Mesendoderm (in vitro differentiated cells): ENCODE results near the gene GP1BB.

Experiments
- DNase-seq: peaks from one replicate; pipeline ENCODE4 v3.0.0; 2013
- H2AK5ac ChIP-seq: 2 replicates; pipeline ENCODE4 v1.6.1; 2013; ENCODE audit warnings: low read length, inconsistent platforms
- H2BK120ac ChIP-seq: 2 replicates; pipeline ENCODE4 v1.6.1; 2013; ENCODE audit warnings: low read depth, mild to moderate bottlenecking, low read length, moderate library complexity, mixed read lengths
- H2BK15ac ChIP-seq: replicated peaks from 2 replicates; pipeline ENCODE4 v1.6.1; 2013; ENCODE audit warnings: low read depth, mild to moderate bottlenecking, moderate library complexity
- H2BK5ac ChIP-seq: 2 replicates; pipeline ENCODE4 v1.6.1; 2013; ENCODE audit warnings: low read length, inconsistent platforms
- H3K18ac ChIP-seq: 2 replicates; pipeline ENCODE4 v1.6.1; 2013; ENCODE audit warnings: mild to moderate bottlenecking, low read length, mixed read lengths
- H3K23ac ChIP-seq: one replicate; pipeline ENCODE4 v1.6.1; 2013; ENCODE audit warnings: low read length
- H3K27ac ChIP-seq: 2 replicates; pipeline ENCODE4 v1.5.1; 2013; ENCODE audit warnings: low read depth, mild to moderate bottlenecking, inconsistent platforms, low read length, moderate library complexity
- H3K27me3 ChIP-seq: 2 replicates; pipeline ENCODE4 v1.6.1; 2013; ENCODE audit warnings: low read length, control low read depth, mild to moderate bottlenecking, inconsistent platforms; ENCODE audit not compliant: insufficient read depth, poor library complexity
- H3K36me3 ChIP-seq: 2 replicates; pipeline ENCODE4 v1.6.1; 2013; ENCODE audit warnings: low read length, inconsistent platforms; ENCODE audit not compliant: control insufficient read depth, insufficient read depth
- H3K4ac ChIP-seq: one replicate; pipeline ENCODE4 v1.6.1; 2013; ENCODE audit warnings: low read depth, mild to moderate bottlenecking, low read length, moderate library complexity
- H3K4me1 ChIP-seq: 2 replicates; pipeline ENCODE4 v1.6.1; 2013; ENCODE audit warnings: low read depth, low read length, inconsistent platforms; ENCODE audit not compliant: control insufficient read depth
- H3K4me2 ChIP-seq: 2 replicates; pipeline ENCODE4 v1.6.1; 2013; ENCODE audit warnings: low read length
- H3K4me3 ChIP-seq: 2 replicates; pipeline ENCODE4 v1.5.1; 2013; ENCODE audit warnings: mild to moderate bottlenecking, low read length
- H3K56ac ChIP-seq: one replicate; pipeline ENCODE4 v1.6.1; 2013; ENCODE audit warnings: low read length
- H3K79me1 ChIP-seq: 2 replicates; pipeline ENCODE4 v1.6.1; 2013; ENCODE audit warnings: low read length, inconsistent platforms
- H3K79me2 ChIP-seq: 2 replicates; pipeline ENCODE4 v1.6.1; 2013; ENCODE audit warnings: mild to moderate bottlenecking, low read length; ENCODE audit not compliant: control insufficient read depth, insufficient read depth
- H3K9ac ChIP-seq: 2 replicates; pipeline ENCODE4 v1.6.1; 2013; ENCODE audit warnings: low read length, inconsistent platforms
- H4K5ac ChIP-seq: one replicate; pipeline ENCODE4 v1.6.1; 2013; ENCODE audit warnings: low read length
- H4K8ac ChIP-seq: one replicate; pipeline ENCODE4 v1.6.1; 2013; ENCODE audit warnings: low read depth, mild to moderate bottlenecking, control low read depth, low read length, moderate library complexity
- WGBS: extraction: QIAGEN DNeasy Blood & Tissue Kit; methylation state at CpG from one replicate; pipeline ENCODE4 v1.1.7; 2013; ENCODE audit warnings: low lambda C conversion rate, missing lambda C conversion rate; ENCODE audit not compliant: insufficient coverage; ENCODE audit errors: extremely low coverage; 5-methylcytosine and 5-hydroxymethylcytosine counted together

Gene GP1BB

GRCh38 chr22:19681863-19682245, 41.5 kb upstream of the GP1BB start:
- Histone ChIP-seq H2BK120ac (no peak overlapping the region), H3K56ac (no peak overlapping the region), H3K23ac (no peak overlapping the region), H3K4me2 (no peak overlapping the region), H3K27me3 (no peaks in the 10 kb centered on the region), H3K4me3 (no peak overlapping the region), H2BK15ac (no peak overlapping the region), H3K9ac (no peak overlapping the region), H3K18ac (no peak overlapping the region), H3K4ac (no peak overlapping the region), H3K36me3 (no peaks in the 10 kb centered on the region), H3K79me1 (no peaks in the 10 kb centered on the region), H3K4me1 (no peaks in the 10 kb centered on the region), H2BK5ac (no peak overlapping the region), H4K8ac (no peak overlapping the region), H2AK5ac (no peak overlapping the region), H3K27ac (no peak overlapping the region), H4K5ac (no peak overlapping the region), H3K79me2 (no peaks in the 10 kb centered on the region)
- WGBS = no CpG with 5 or more reads among the region's 6 CpGs
- no peak for DNase-seq

- Histone ChIP-seq H3K4me2 (no peak overlapping the region), H2BK120ac (no peak overlapping the region), H3K79me2 (no peaks in the 10 kb centered on the region), H3K27ac (no peak overlapping the region), H3K4me3 (no peak overlapping the region), H3K4ac (no peak overlapping the region), H2AK5ac (no peak overlapping the region), H3K4me1 (peaks cover 4% of the 10 kb centered on the region), H3K79me1 (no peaks in the 10 kb centered on the region), H2BK15ac (no peak overlapping the region), H3K36me3 (no peaks in the 10 kb centered on the region), H4K8ac (no peak overlapping the region), H3K27me3 (no peaks in the 10 kb centered on the region), H2BK5ac (no peak overlapping the region), H4K5ac (no peak overlapping the region), H3K9ac (no peak overlapping the region), H3K23ac (no peak overlapping the region), H3K56ac (no peak overlapping the region), H3K18ac (no peak overlapping the region)
- no peak for DNase-seq
- no CpG with 5 or more reads among the region's 7 CpGs for WGBS
Measured at GRCh38 chr22:19686946-19687345, 36.4 kb upstream of the GP1BB start.

- no peak overlapping the region for H2BK5ac ChIP-seq
- no peak overlapping the region for H3K18ac ChIP-seq
- H4K8ac ChIP-seq = no peak overlapping the region
- H3K23ac ChIP-seq = no peak overlapping the region
- H2BK120ac ChIP-seq = no peak overlapping the region
- no CpG with 5 or more reads among the region's 22 CpGs for WGBS
- H2AK5ac ChIP-seq = no peak overlapping the region
- no peak overlapping the region for H3K56ac ChIP-seq
- DNase-seq = no peak
- H3K4me1 ChIP-seq = peaks cover 4% of the 10 kb centered on the region
- no peak overlapping the region for H2BK15ac ChIP-seq
- H3K27me3 ChIP-seq = no peaks in the 10 kb centered on the region
- H3K4me3 ChIP-seq = no peak overlapping the region
- no peaks in the 10 kb centered on the region for H3K79me2 ChIP-seq
- H3K79me1 ChIP-seq = no peaks in the 10 kb centered on the region
- H3K36me3 ChIP-seq = no peaks in the 10 kb centered on the region
- H3K4me2 ChIP-seq = no peak overlapping the region
- H3K4ac ChIP-seq = no peak overlapping the region
- H3K27ac ChIP-seq = no peak overlapping the region
- no peak overlapping the region for H3K9ac ChIP-seq
- no peak overlapping the region for H4K5ac ChIP-seq
Measured at GRCh38 chr22:19687561-19688300, 35.6 kb upstream of the GP1BB start.

GRCh38 chr22:19688301-19689290, 34.7 kb upstream of the GP1BB start:
- H3K27ac ChIP-seq = no peak overlapping the region
- WGBS = no CpG with 5 or more reads among the region's 21 CpGs
- H3K4me2 ChIP-seq = no peak overlapping the region
- peaks cover 4% of the 10 kb centered on the region for H3K4me1 ChIP-seq
- no peak overlapping the region for H3K18ac ChIP-seq
- H2BK120ac ChIP-seq = no peak overlapping the region
- H3K56ac ChIP-seq = no peak overlapping the region
- H3K4ac ChIP-seq = no peak overlapping the region
- no peak overlapping the region for H2BK15ac ChIP-seq
- no peak for DNase-seq
- no peak overlapping the region for H2BK5ac ChIP-seq
- no peaks in the 10 kb centered on the region for H3K79me2 ChIP-seq
- no peak overlapping the region for H4K8ac ChIP-seq
- H4K5ac ChIP-seq = no peak overlapping the region
- no peak overlapping the region for H3K4me3 ChIP-seq
- no peak overlapping the region for H3K9ac ChIP-seq
- no peaks in the 10 kb centered on the region for H3K27me3 ChIP-seq
- no peak overlapping the region for H3K23ac ChIP-seq
- no peak overlapping the region for H2AK5ac ChIP-seq
- no peaks in the 10 kb centered on the region for H3K36me3 ChIP-seq
- no peaks in the 10 kb centered on the region for H3K79me1 ChIP-seq

- no CpG with 5 or more reads among the region's 15 CpGs for WGBS
Measured at GRCh38 chr22:19689408-19689807, 33.9 kb upstream of the GP1BB start.

More at GRCh38 chr22:19689408-19689807, 33.9 kb upstream of the GP1BB start:
- no peak for DNase-seq
- H4K5ac ChIP-seq = no peak overlapping the region
- no peak overlapping the region for H2BK120ac ChIP-seq
- no peak overlapping the region for H3K9ac ChIP-seq
- H4K8ac ChIP-seq = no peak overlapping the region
- no peak overlapping the region for H3K18ac ChIP-seq
- no peak overlapping the region for H3K4ac ChIP-seq
- H2BK15ac ChIP-seq = no peak overlapping the region
- H3K4me1 ChIP-seq = peaks cover 4% of the 10 kb centered on the region
- H3K56ac ChIP-seq = no peak overlapping the region
- H2AK5ac ChIP-seq = no peak overlapping the region
- H3K27me3 ChIP-seq = no peaks in the 10 kb centered on the region
- no peak overlapping the region for H3K27ac ChIP-seq
- H3K36me3 ChIP-seq = no peaks in the 10 kb centered on the region
- H2BK5ac ChIP-seq = no peak overlapping the region
- H3K4me3 ChIP-seq = no peak overlapping the region
- no peak overlapping the region for H3K4me2 ChIP-seq
- H3K79me1 ChIP-seq = no peaks in the 10 kb centered on the region
- no peak overlapping the region for H3K23ac ChIP-seq
- H3K79me2 ChIP-seq = no peaks in the 10 kb centered on the region
